ENCODE measurements around the gene HSPBAP1.

HSPBAP1 gene

DNA sequence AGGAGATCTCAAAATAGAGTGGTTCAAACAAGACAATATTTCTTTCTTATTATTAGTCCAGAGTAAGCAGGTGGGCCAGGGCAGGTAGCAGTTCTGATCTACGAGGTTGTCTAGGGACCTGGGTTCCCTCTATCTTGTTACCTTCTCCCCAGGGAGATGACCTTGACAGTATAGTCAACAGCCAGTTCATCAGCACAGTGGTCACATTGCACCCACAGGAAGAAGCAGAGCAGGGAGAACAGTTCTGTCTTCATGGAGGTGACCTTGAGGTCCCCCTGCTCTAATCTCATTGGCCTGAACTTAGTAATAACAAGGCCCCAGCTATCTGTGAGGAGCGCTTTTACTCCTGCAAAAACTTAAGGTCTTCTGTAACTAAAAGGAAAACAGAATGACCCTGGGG lies 23.0 kb upstream of the HSPBAP1 start:
- TF ChIP-seq EZH2phosphoT487 (IDR thresholded peaks at IDR 0.05; ENCODE audit: borderline replicate concordance): no peak
- TF ChIP-seq, protein P1, sequence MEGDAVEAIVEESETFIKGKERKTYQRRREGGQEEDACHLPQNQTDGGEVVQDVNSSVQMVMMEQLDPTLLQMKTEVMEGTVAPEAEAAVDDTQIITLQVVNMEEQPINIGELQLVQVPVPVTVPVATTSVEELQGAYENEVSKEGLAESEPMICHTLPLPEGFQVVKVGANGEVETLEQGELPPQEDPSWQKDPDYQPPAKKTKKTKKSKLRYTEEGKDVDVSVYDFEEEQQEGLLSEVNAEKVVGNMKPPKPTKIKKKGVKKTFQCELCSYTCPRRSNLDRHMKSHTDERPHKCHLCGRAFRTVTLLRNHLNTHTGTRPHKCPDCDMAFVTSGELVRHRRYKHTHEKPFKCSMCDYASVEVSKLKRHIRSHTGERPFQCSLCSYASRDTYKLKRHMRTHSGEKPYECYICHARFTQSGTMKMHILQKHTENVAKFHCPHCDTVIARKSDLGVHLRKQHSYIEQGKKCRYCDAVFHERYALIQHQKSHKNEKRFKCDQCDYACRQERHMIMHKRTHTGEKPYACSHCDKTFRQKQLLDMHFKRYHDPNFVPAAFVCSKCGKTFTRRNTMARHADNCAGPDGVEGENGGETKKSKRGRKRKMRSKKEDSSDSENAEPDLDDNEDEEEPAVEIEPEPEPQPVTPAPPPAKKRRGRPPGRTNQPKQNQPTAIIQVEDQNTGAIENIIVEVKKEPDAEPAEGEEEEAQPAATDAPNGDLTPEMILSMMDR (conservative IDR thresholded peaks at IDR 0.05; ENCODE audit: low read length): no peak
- Histone ChIP-seq H3K4me1 (ENCODE audit: insufficient read depth, low read length, poor library complexity, severe bottlenecking) (no peaks in the 10 kb centered on the region), H3K27me3 (ENCODE audit: insufficient read depth, low read length, poor library complexity, severe bottlenecking) (no peaks in the 10 kb centered on the region), H2AFZ (ENCODE audit: low read length) (no peak overlapping the region), H3K4me3 (ENCODE audit: low read length, poor library complexity, severe bottlenecking) (no peak overlapping the region), H4K20me1 (ENCODE audit: insufficient read depth, low read length, poor library complexity, severe bottlenecking) (no peaks in the 10 kb centered on the region), H3K9ac (ENCODE audit: low read depth, low read length, poor library complexity, severe bottlenecking) (no peak overlapping the region), H3K9me3 (ENCODE audit: insufficient read depth, low read depth, low read length) (no peaks in the 10 kb centered on the region; the same call in 1 of the 2 replicates), H3K9me2 (replicated peaks; ENCODE audit: low read depth, low read length) (no peaks in the 10 kb centered on the region), H3K79me2 (ENCODE audit: insufficient read depth, low read length) (no peaks in the 10 kb centered on the region), H3F3A (ENCODE audit: low read depth) (no peaks in the 10 kb centered on the region), H3K36me3 (ENCODE audit: insufficient read depth, low read length) (no peaks in the 10 kb centered on the region), H3K4me2 (ENCODE audit: low read depth, low read length, poor library complexity, severe bottlenecking) (no peak overlapping the region)

DNA sequence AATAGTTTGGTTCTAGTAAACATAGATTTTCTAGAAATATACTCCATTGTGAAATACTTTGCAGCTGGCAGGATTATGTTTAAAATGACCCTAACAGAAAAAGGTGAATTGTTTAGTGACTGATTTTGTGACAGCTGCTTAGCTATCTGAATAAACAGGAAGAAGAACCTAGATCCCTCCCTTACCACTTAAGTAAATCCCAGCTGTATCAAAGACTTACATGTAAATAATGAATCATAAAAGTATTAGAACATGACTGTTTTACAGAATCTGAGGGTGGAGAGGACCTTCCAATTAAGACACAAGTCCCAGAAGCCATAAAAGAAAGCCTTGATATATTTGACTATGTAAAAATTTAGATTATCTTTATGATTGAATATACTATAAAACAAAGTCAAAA lies 17.1 kb upstream of the HSPBAP1 start:
- TF ChIP-seq EZH2phosphoT487 (IDR thresholded peaks at IDR 0.05; ENCODE audit: borderline replicate concordance): no peak
- TF ChIP-seq, protein P1 (conservative IDR thresholded peaks at IDR 0.05; ENCODE audit: low read length): no peak
- Histone ChIP-seq H3K9ac (ENCODE audit: low read depth, low read length, poor library complexity, severe bottlenecking) (no peak overlapping the region), H3K9me2 (replicated peaks; ENCODE audit: low read depth, low read length) (no peaks in the 10 kb centered on the region), H4K20me1 (ENCODE audit: insufficient read depth, low read length, poor library complexity, severe bottlenecking) (no peaks in the 10 kb centered on the region), H3K27me3 (ENCODE audit: insufficient read depth, low read length, poor library complexity, severe bottlenecking) (no peaks in the 10 kb centered on the region), H3K79me2 (ENCODE audit: insufficient read depth, low read length) (no peaks in the 10 kb centered on the region), H3K9me3 (ENCODE audit: insufficient read depth, low read depth, low read length) (no peaks in the 10 kb centered on the region), H3K4me3 (ENCODE audit: low read length, poor library complexity, severe bottlenecking) (no peak overlapping the region), H3F3A (ENCODE audit: low read depth) (no peaks in the 10 kb centered on the region), H3K4me1 (ENCODE audit: insufficient read depth, low read length, poor library complexity, severe bottlenecking) (no peaks in the 10 kb centered on the region), H3K4me2 (ENCODE audit: low read depth, low read length, poor library complexity, severe bottlenecking) (no peak overlapping the region), H3K36me3 (ENCODE audit: insufficient read depth, low read length) (peaks cover 5% of the 10 kb centered on the region; the same call in 1 of the 2 replicates), H2AFZ (ENCODE audit: low read length) (no peak overlapping the region)

DNA sequence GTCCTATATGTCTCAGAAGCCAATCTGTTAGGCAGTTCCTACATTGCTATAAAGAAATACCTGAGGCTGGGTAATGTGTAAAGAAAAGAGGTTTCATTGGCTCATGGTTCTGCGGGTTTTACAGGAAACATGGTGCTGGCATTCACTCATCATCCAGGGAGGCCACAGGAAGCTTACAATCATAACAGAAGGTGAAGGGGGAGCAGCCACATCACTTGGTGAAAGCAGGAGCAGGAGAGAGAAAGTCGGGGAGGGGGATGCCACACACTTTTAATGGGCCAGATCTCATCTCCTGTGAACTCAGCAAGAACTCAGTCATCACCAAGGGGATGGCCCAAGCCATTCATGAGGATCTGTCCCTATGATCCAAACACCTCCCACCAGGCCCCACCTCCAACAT lies 10.3 kb upstream of the HSPBAP1 start:
- Histone ChIP-seq H3K79me2 (ENCODE audit: insufficient read depth, low read length) (peaks cover 8% of the 10 kb centered on the region; the same call in 1 of the 2 replicates), H4K20me1 (ENCODE audit: insufficient read depth, low read length, poor library complexity, severe bottlenecking) (no peaks in the 10 kb centered on the region), H3K4me1 (ENCODE audit: insufficient read depth, low read length, poor library complexity, severe bottlenecking) (peaks cover 8% of the 10 kb centered on the region), H3K27me3 (ENCODE audit: insufficient read depth, low read length, poor library complexity, severe bottlenecking) (no peaks in the 10 kb centered on the region), H3K4me2 (ENCODE audit: low read depth, low read length, poor library complexity, severe bottlenecking) (no peak overlapping the region), H3K36me3 (ENCODE audit: insufficient read depth, low read length) (no peaks in the 10 kb centered on the region; the same call in 1 of the 2 replicates), H3K9me2 (replicated peaks; ENCODE audit: low read depth, low read length) (no peaks in the 10 kb centered on the region), H3K9me3 (ENCODE audit: insufficient read depth, low read depth, low read length) (no peaks in the 10 kb centered on the region), H3F3A (ENCODE audit: low read depth) (no peaks in the 10 kb centered on the region), H3K4me3 (ENCODE audit: low read length, poor library complexity, severe bottlenecking) (no peak overlapping the region), H2AFZ (ENCODE audit: low read length) (no peak overlapping the region), H3K9ac (ENCODE audit: low read depth, low read length, poor library complexity, severe bottlenecking) (no peak overlapping the region)
- TF ChIP-seq EZH2phosphoT487 (IDR thresholded peaks at IDR 0.05; ENCODE audit: borderline replicate concordance): no peak

DNA sequence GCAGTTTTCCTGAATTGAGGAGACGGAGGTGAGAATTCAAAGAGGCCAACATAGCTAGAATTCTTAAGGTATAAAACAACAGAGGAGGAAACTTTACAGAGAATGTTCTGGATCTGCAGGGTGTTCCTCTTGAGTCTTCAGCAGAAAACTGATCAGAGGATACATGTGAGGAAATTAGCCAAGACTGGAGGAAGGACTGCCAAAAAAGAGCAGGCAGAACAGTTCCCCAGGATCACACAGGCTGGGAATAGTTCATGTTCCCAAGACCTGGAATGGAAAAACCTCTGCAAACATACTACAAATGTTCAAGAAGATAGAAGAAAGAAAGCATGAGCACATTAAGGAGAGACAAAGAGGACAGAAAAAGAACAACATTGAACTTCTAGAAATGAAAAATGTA lies 8.7 kb upstream of the HSPBAP1 start:
- Histone ChIP-seq H3K4me3 (ENCODE audit: low read length, poor library complexity, severe bottlenecking) (no peak overlapping the region), H3K9me2 (replicated peaks; ENCODE audit: low read depth, low read length) (no peaks in the 10 kb centered on the region), H3K79me2 (ENCODE audit: insufficient read depth, low read length) (peaks cover 13% of the 10 kb centered on the region; the same call in 1 of the 2 replicates), H2AFZ (ENCODE audit: low read length) (no peak overlapping the region), H4K20me1 (ENCODE audit: insufficient read depth, low read length, poor library complexity, severe bottlenecking) (no peaks in the 10 kb centered on the region), H3K4me1 (ENCODE audit: insufficient read depth, low read length, poor library complexity, severe bottlenecking) (peaks cover 19% of the 10 kb centered on the region), H3K9ac (ENCODE audit: low read depth, low read length, poor library complexity, severe bottlenecking) (no peak overlapping the region), H3K27me3 (ENCODE audit: insufficient read depth, low read length, poor library complexity, severe bottlenecking) (no peaks in the 10 kb centered on the region), H3K36me3 (ENCODE audit: insufficient read depth, low read length) (no peaks in the 10 kb centered on the region; the same call in 1 of the 2 replicates), H3K4me2 (ENCODE audit: low read depth, low read length, poor library complexity, severe bottlenecking) (no peak overlapping the region), H3F3A (ENCODE audit: low read depth) (no peaks in the 10 kb centered on the region), H3K9me3 (ENCODE audit: insufficient read depth, low read depth, low read length) (no peaks in the 10 kb centered on the region)
- no peak for TF ChIP-seq EZH2phosphoT487 (IDR thresholded peaks at IDR 0.05; ENCODE audit: borderline replicate concordance)
- TF ChIP-seq, protein P1 (conservative IDR thresholded peaks at IDR 0.05; ENCODE audit: low read length): no peak
